Measurements from ENCODE around the gene THAP12. TPM values are rescaled to one million over a fixed set of nuclear protein-coding genes. Genes with fewer than 3 reads are reported as not detected.

Gene THAP12
- total and polyA plus RNA-seq, 2 of the 13 experiments (the other 11 are each of a cell fraction or from before 2014, with no cell fraction given) = 18.8 to 51.3 TPM

DNA sequence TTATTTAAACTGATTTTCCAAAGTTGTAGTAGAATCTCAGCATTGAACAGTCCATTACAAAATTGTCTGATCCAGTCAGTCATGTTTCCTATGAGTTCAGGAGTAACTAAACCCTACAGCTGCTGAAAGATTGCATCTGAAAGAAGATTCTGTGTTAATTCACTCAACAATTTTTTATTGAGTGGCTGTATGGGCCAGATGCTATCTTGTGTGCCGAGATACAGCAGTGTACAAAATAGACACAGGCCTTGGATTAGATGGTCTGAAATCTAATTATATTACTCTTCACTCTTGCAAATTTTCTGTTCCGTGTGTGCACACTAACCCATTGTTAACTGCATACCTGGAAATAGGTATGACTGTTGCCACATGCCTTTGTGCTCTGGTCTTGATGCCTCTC is 7.5 kb upstream of the THAP12 start:
- no peak overlapping the region for H3K27ac ChIP-seq (ENCODE audit: extremely low read length, insufficient read depth, low read length)
- FAIRE-seq (no peak), DNase-seq (ENCODE audit: low spot score) (no peak), ATAC-seq (no peak)
- H3K9me3 ChIP-seq (ENCODE audit: low read length) = no peaks in the 10 kb centered on the region
- H3K4me1 ChIP-seq (ENCODE audit: insufficient read depth, low read length) = peaks cover 54% of the 10 kb centered on the region
- no peak overlapping the region for H3K9ac ChIP-seq (ENCODE audit: insufficient read depth, low read depth, low read length)
- no peaks in the 10 kb centered on the region for H4K20me1 ChIP-seq (ENCODE audit: insufficient read depth, low read length)
- CTCF ChIA-PET (ENCODE audit: low intra/inter-chr PET ratio, low total read pairs) = no interaction called here
- no peak overlapping the region for H2AFZ ChIP-seq (ENCODE audit: low read length)
- no TSS peak for BruUV-seq (replicated peaks)
- 93% methylated on average over 2 of the region's 2 CpGs for WGBS (ENCODE audit: low lambda C conversion rate)
- H3K36me3 ChIP-seq (replicated peaks in 1 of 2; ENCODE audit: control insufficient read depth in 1 of 2, insufficient read depth in 2 of 2, low read length in 2 of 2) = no peaks in the 10 kb centered on the region
- intact Hi-C loops (cut with micrococcal nuclease; ENCODE audit: unreplicated experiment) = loop anchor here (5.0 kb wide), 1 partner anchor 34 kb away; no protein-coding TSS in a partner anchor
- POLR2A ChIA-PET = no interaction called here
- H3K4me2 ChIP-seq (ENCODE audit: low read depth, low read length) = no peak overlapping the region
- no peak overlapping the region for H3K4me3 ChIP-seq (replicated peaks in 1 of 3; ENCODE audit: insufficient read depth in 1 of 3, low read depth in 2 of 3, low read length in 3 of 3)
- H3K79me2 ChIP-seq (ENCODE audit: insufficient read depth, low read length) = no peaks in the 10 kb centered on the region
- in situ Hi-C loops (cut with HindIII; ENCODE audit: extremely low pct_ligation_motif_present, low pct_unique_long_range_greater_than_20kb) = no loop called here
- H3K27me3 ChIP-seq (ENCODE audit: control insufficient read depth in 1 of 2, insufficient read depth in 2 of 2, low read length in 2 of 2) = no peaks in the 10 kb centered on the region
- TF ChIP-seq U2AF2 (IDR thresholded peaks at IDR 0.05; ENCODE audit: low read depth, low read length) (no peak), SMAD1 (CRISPR knock-in tag; IDR thresholded peaks at IDR 0.05; ENCODE audit: borderline replicate concordance, low read depth) (no peak), ZNF318 (CRISPR knock-in tag; IDR thresholded peaks at IDR 0.05) (no peak), ZBTB8A (CRISPR knock-in tag; IDR thresholded peaks at IDR 0.05; ENCODE audit: borderline replicate concordance, low read depth) (no peak), ARNTL (CRISPR knock-in tag; IDR thresholded peaks at IDR 0.05) (no peak), HMG20A (CRISPR knock-in tag; IDR thresholded peaks at IDR 0.05; ENCODE audit: borderline replicate concordance) (no peak), ZNF552 (CRISPR knock-in tag; IDR thresholded peaks at IDR 0.05; ENCODE audit: borderline replicate concordance) (no peak), CBX2 (IDR thresholded peaks at IDR 0.05; ENCODE audit: low read depth, low read length) (no peak), CBX2 (CRISPR knock-in tag; IDR thresholded peaks at IDR 0.05; ENCODE audit: low read depth) (no peak), ZNF644 (CRISPR knock-in tag; IDR thresholded peaks at IDR 0.05; ENCODE audit: low read depth) (no peak)
- TF ChIP-seq, protein P1, sequence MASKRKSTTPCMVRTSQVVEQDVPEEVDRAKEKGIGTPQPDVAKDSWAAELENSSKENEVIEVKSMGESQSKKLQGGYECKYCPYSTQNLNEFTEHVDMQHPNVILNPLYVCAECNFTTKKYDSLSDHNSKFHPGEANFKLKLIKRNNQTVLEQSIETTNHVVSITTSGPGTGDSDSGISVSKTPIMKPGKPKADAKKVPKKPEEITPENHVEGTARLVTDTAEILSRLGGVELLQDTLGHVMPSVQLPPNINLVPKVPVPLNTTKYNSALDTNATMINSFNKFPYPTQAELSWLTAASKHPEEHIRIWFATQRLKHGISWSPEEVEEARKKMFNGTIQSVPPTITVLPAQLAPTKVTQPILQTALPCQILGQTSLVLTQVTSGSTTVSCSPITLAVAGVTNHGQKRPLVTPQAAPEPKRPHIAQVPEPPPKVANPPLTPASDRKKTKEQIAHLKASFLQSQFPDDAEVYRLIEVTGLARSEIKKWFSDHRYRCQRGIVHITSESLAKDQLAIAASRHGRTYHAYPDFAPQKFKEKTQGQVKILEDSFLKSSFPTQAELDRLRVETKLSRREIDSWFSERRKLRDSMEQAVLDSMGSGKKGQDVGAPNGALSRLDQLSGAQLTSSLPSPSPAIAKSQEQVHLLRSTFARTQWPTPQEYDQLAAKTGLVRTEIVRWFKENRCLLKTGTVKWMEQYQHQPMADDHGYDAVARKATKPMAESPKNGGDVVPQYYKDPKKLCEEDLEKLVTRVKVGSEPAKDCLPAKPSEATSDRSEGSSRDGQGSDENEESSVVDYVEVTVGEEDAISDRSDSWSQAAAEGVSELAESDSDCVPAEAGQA (IDR thresholded peaks at IDR 0.05; ENCODE audit: low read depth) = no peak
- TF ChIP-seq, protein P1 (CRISPR knock-in tag; IDR thresholded peaks at IDR 0.05; ENCODE audit: borderline replicate concordance) = no peak

Data from HepG2 (cell line).